Measurements from ENCODE around the gene PHLDB1.

- TF ChIP-seq, protein P1, sequence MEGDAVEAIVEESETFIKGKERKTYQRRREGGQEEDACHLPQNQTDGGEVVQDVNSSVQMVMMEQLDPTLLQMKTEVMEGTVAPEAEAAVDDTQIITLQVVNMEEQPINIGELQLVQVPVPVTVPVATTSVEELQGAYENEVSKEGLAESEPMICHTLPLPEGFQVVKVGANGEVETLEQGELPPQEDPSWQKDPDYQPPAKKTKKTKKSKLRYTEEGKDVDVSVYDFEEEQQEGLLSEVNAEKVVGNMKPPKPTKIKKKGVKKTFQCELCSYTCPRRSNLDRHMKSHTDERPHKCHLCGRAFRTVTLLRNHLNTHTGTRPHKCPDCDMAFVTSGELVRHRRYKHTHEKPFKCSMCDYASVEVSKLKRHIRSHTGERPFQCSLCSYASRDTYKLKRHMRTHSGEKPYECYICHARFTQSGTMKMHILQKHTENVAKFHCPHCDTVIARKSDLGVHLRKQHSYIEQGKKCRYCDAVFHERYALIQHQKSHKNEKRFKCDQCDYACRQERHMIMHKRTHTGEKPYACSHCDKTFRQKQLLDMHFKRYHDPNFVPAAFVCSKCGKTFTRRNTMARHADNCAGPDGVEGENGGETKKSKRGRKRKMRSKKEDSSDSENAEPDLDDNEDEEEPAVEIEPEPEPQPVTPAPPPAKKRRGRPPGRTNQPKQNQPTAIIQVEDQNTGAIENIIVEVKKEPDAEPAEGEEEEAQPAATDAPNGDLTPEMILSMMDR (optimal IDR thresholded peaks at IDR 0.05 in 1 of 3, IDR thresholded peaks at IDR 0.05 in 1 of 3, conservative IDR thresholded peaks at IDR 0.05 in 1 of 3; ENCODE audit: extremely low read depth in 1 of 3, insufficient read depth in 2 of 3, low read length in 3 of 3) = no peak
- no peak for TF ChIP-seq EZH2 (IDR thresholded peaks at IDR 0.05; ENCODE audit: low read length)
These were observed 66.6 kb downstream of the PHLDB1 start for GRCh38 chr11:118674082-118674435.

Measured in keratinocyte (primary cell).